AG09309 (cell line): ENCODE results near the gene MAGED1.
"Not testable (repeated sequence)": the region's sequence is repeated elsewhere in the genome, so short reads cannot be mapped to it uniquely, and the experiment has no call there.

Experiments
- DNase-seq: peaks from one replicate; pipeline ENCODE4 v3.0.0-alpha.2; 2010; ENCODE audit warnings: low read depth
- H3K4me3 ChIP-seq: 2 replicates; pipeline ENCODE4 v1.5.1; 2011; ENCODE audit warnings: mild to moderate bottlenecking, low read depth, low read length, moderate library complexity; ENCODE audit not compliant: control insufficient read depth
- CTCF ChIP-seq: IDR thresholded peaks from 2 replicates; pipeline ENCODE4 v1.5.1; 2011; ENCODE audit warnings: mild to moderate bottlenecking, low read depth, low read length, inconsistent platforms; ENCODE audit not compliant: insufficient read depth, control insufficient read depth; ENCODE audit errors: missing control alignments

MAGED1 gene

GRCh38 chrX:51893931-51894696 lies 691 bp downstream of the MAGED1 start:
- no peak for DNase-seq

GRCh38 chrX:51894697-51895336 lies 1.4 kb downstream of the MAGED1 start:
- H3K4me3 ChIP-seq = peak overlapping the region; percentile 73
- no peak for TF ChIP-seq CTCF
- DNase-seq = no peak

More at GRCh38 chrX:51893931-51894696, 691 bp downstream of the MAGED1 start:
- H3K4me3 ChIP-seq = peak overlapping the region; percentile 73
- TF ChIP-seq CTCF = no peak

GRCh38 chrX:51896626-51897025 lies 3.2 kb downstream of the MAGED1 start:
- no peak for DNase-seq
- TF ChIP-seq CTCF = no peak
- H3K4me3 ChIP-seq = peak overlapping the region; percentile 1

DNA sequence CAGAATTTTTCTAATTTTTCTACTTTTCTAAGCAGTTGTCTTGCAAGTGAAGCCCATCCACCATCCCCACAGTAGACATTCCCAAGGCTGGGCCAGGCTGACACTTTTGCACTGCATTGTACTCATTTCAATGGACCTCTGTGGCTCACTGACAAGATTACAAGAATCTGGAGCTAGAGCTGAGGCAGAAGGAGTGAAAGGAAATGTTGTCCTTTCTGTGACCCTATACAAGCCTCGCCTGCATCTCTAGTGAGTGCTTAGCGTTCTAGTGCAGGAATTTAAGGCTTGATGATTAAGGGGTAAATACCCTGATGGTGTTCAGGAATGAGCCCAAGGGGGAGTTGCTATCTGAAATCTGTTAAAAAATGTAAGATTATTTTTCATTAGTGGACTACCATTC lies 6.3 kb downstream of the MAGED1 start:
- no peak overlapping the region for H3K4me3 ChIP-seq
- no peak for TF ChIP-seq CTCF
- DNase-seq = no peak

GRCh38 chrX:51902510-51903050 lies 9.2 kb downstream of the MAGED1 start:
- TF ChIP-seq CTCF = no peak
- no peak for DNase-seq
- H3K4me3 ChIP-seq = no peak overlapping the region

- DNase-seq, H3K4me3 ChIP-seq: not testable (repeated sequence)
These were observed 11.7 kb downstream of the MAGED1 start for GRCh38 chrX:51905152-51905551.

DNA sequence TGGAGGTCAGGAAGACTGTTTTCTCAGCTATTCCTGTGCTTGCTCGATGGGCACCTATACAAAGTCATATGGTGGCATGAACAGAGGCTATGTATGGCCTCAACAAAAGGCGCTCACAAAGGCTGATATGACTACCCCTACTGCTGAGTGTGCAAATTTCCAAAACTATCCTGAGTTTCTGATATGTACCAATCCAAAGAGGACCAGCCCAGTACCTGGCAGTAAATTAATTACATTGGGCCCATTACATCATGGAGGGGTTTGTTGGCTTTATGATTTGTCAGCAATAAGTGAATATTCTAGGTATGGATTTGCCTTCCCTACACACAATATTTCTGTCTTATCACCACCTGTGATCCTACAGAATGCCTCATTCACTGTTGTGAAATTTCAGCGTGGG lies 12.3 kb downstream of the MAGED1 start:
- no peak for TF ChIP-seq CTCF
- no peak overlapping the region for H3K4me3 ChIP-seq
- DNase-seq = no peak
